SK-N-MC (cell line): ENCODE results near the gene SMO.

ENCODE experiments used
- DNase-seq: peaks from one replicate; pipeline ENCODE4 v3.0.0-alpha.2; 2011; ENCODE audit warnings: low read depth, low spot score
- H3K27ac ChIP-seq: fragments of 200-600 bp; sonication (generic); 2 replicates; pipeline ENCODE4 v1.5.1; 2016; ENCODE audit warnings: mixed run types
- H3K36me3 ChIP-seq: fragments of 200-600 bp; sonication (generic); 2 replicates; pipeline ENCODE4 v1.6.1; 2017; ENCODE audit warnings: antibody characterized with exemption, low read length, mixed read lengths; ENCODE audit not compliant: insufficient read depth
- H3K4me3 ChIP-seq: fragments of 200-600 bp; sonication (generic); 2 replicates; pipeline ENCODE4 v1.5.1; 2016
- H3K9ac ChIP-seq: fragments of 200-600 bp; sonication (generic); 2 replicates; pipeline ENCODE4 v1.8.0; 2017; ENCODE audit warnings: mixed run types, mixed read lengths; ENCODE audit not compliant: insufficient read length
- H3K9me3 ChIP-seq: fragments of 200-600 bp; sonication (generic); 2 replicates; pipeline ENCODE4 v1.6.1; 2017; ENCODE audit warnings: low read depth, mild to moderate bottlenecking, antibody characterized with exemption, low read length, moderate library complexity, mixed read lengths
- EZH2 ChIP-seq: fragments of 200-600 bp; sonication (generic); IDR thresholded peaks from one replicate; pipeline ENCODE4 v1.6.1; 2017; ENCODE audit warnings: antibody characterized with exemption
- FOXP2 ChIP-seq: optimal IDR thresholded peaks from 2 replicates; pipeline ENCODE3; 2011; ENCODE audit warnings: mild to moderate bottlenecking, moderate library complexity; ENCODE audit not compliant: insufficient read depth; ENCODE audit errors: extremely low read length, control extremely low read depth
- POLR2AphosphoS5 ChIP-seq: IDR thresholded peaks from 2 replicates; pipeline ENCODE4 v1.6.1; 2012; ENCODE audit warnings: mild to moderate bottlenecking, low read depth, low read length, borderline replicate concordance

SMO gene

GRCh38 chr7:129222064-129222463, 33.6 kb downstream of the SMO start:
- no peak overlapping the region for H3K27ac ChIP-seq
- TF ChIP-seq EZH2: no peak
- TF ChIP-seq POLR2AphosphoS5: no peak
- no peak for TF ChIP-seq FOXP2
- no peak for DNase-seq
- no peak overlapping the region for H3K4me3 ChIP-seq
- no peaks in the 10 kb centered on the region for H3K9me3 ChIP-seq
- no peak overlapping the region for H3K9ac ChIP-seq
- no peaks in the 10 kb centered on the region for H3K36me3 ChIP-seq

- peak within 1 kb of the TSS; percentile 89 for H3K27ac ChIP-seq
- TF ChIP-seq FOXP2: no peak
- peak; percentile 68 for TF ChIP-seq POLR2AphosphoS5
- no peak for TF ChIP-seq EZH2
These were observed 36.1 kb downstream of the SMO start, which contains the start of gene AHCYL2 for GRCh38 chr7:129224251-129225205. Gene AHCYL2 (plus strand): TSS chr7:129225030.

GRCh38 chr7:129225206-129225930, 36.9 kb downstream of the SMO start:
- Histone ChIP-seq H3K9me3 (no peaks in the 10 kb centered on the region), H3K27ac (no peak overlapping the region), H3K36me3 (no peaks in the 10 kb centered on the region), H3K9ac (peak overlapping the region; percentile 68), H3K4me3 (peak overlapping the region; percentile 97)
- no peak for DNase-seq
- TF ChIP-seq EZH2: no peak
- TF ChIP-seq POLR2AphosphoS5: no peak
- TF ChIP-seq FOXP2: no peak

More at GRCh38 chr7:129224251-129225205, 36.1 kb downstream of the SMO start, which contains the start of gene AHCYL2:
- Histone ChIP-seq H3K36me3 (no peaks in the 10 kb centered on the region), H3K9me3 (no peaks in the 10 kb centered on the region), H3K9ac (peak within 1 kb of the TSS; percentile 83), H3K4me3 (peak within 1 kb of the TSS; percentile 97)
- DNase-seq: peak; percentile 97

- Histone ChIP-seq H3K36me3 (no peaks in the 10 kb centered on the region), H3K4me3 (peak overlapping the region; percentile 97), H3K27ac (no peak overlapping the region), H3K9me3 (no peaks in the 10 kb centered on the region), H3K9ac (peak overlapping the region; percentile 68)
- TF ChIP-seq FOXP2: no peak
- TF ChIP-seq POLR2AphosphoS5: no peak
- TF ChIP-seq EZH2: no peak
- no peak for DNase-seq
These were observed 37.6 kb downstream of the SMO start for GRCh38 chr7:129225931-129226572.

- Histone ChIP-seq H3K4me3 (no peak overlapping the region), H3K9ac (no peak overlapping the region), H3K36me3 (no peaks in the 10 kb centered on the region), H3K9me3 (no peaks in the 10 kb centered on the region), H3K27ac (no peak overlapping the region)
- no peak for DNase-seq
- TF ChIP-seq FOXP2 (no peak), EZH2 (no peak), POLR2AphosphoS5 (no peak)
These were observed 39.5 kb downstream of the SMO start for GRCh38 chr7:129227646-129228578.

- DNase-seq: no peak
- Histone ChIP-seq H3K36me3 (no peaks in the 10 kb centered on the region), H3K9ac (no peak overlapping the region), H3K27ac (no peak overlapping the region), H3K9me3 (no peaks in the 10 kb centered on the region), H3K4me3 (no peak overlapping the region)
- TF ChIP-seq POLR2AphosphoS5: no peak
These were observed 40.2 kb downstream of the SMO start for GRCh38 chr7:129228633-129229032.

GRCh38 chr7:129231666-129232065, 43.2 kb downstream of the SMO start:
- no peak for DNase-seq
- H3K9me3 ChIP-seq: no peaks in the 10 kb centered on the region
- H3K27ac ChIP-seq: no peak overlapping the region
- H3K36me3 ChIP-seq: no peaks in the 10 kb centered on the region
- TF ChIP-seq FOXP2 (no peak), POLR2AphosphoS5 (no peak), EZH2 (no peak)
- H3K9ac ChIP-seq: no peak overlapping the region
- no peak overlapping the region for H3K4me3 ChIP-seq

GRCh38 chr7:129238546-129238945, 50.1 kb downstream of the SMO start:
- no peak overlapping the region for H3K27ac ChIP-seq
- no peak overlapping the region for H3K4me3 ChIP-seq
- H3K36me3 ChIP-seq: no peaks in the 10 kb centered on the region
- H3K9ac ChIP-seq: no peak overlapping the region
- DNase-seq: no peak
- TF ChIP-seq EZH2: no peak
- no peak for TF ChIP-seq FOXP2
- no peak for TF ChIP-seq POLR2AphosphoS5
- no peaks in the 10 kb centered on the region for H3K9me3 ChIP-seq
